Muscle layer of duodenum (tissue), 2 donors: ENCODE data around the gene PHTF2.
A peak's percentile ranks its signal among the peaks of the same experiment; 100 is the strongest.

ENCODE experiments used
- H3K27ac ChIP-seq: one replicate; pipeline ENCODE4 v1.7.0; 2013; ENCODE audit warnings: mild to moderate bottlenecking, low read length
- H3K27me3 ChIP-seq: one replicate; pipeline ENCODE4 v1.7.0; 2013; ENCODE audit warnings: low read depth, mild to moderate bottlenecking, control low read depth, low read length
- H3K36me3 ChIP-seq, 2 donors: one replicate each; pipeline ENCODE4 v1.7.0; 2013; ENCODE audit warnings: low read length in 2 of 2, control low read depth in 1 of 2, mild to moderate bottlenecking in 1 of 2; ENCODE audit not compliant: insufficient read depth in 2 of 2, control insufficient read depth in 1 of 2
- H3K4me1 ChIP-seq, 2 donors: one replicate each; pipeline ENCODE4 v1.7.0; 2013; ENCODE audit warnings: low read length in 2 of 2, mild to moderate bottlenecking in 2 of 2, control low read depth in 1 of 2, moderate library complexity in 1 of 2; ENCODE audit not compliant: insufficient read depth in 2 of 2, control insufficient read depth in 1 of 2
- H3K4me3 ChIP-seq, 2 donors: one replicate each; pipeline ENCODE4 v1.7.0; 2013; ENCODE audit warnings: low read length in 2 of 2, low read depth in 1 of 2, mild to moderate bottlenecking in 1 of 2
- H3K9me3 ChIP-seq, 2 donors: one replicate each; pipeline ENCODE4 v1.7.0; 2013; ENCODE audit warnings: low read length in 2 of 2, control low read depth in 1 of 2, mild to moderate bottlenecking in 1 of 2; ENCODE audit not compliant: control insufficient read depth in 1 of 2
- donor health status: healthy.

Gene PHTF2

DNA sequence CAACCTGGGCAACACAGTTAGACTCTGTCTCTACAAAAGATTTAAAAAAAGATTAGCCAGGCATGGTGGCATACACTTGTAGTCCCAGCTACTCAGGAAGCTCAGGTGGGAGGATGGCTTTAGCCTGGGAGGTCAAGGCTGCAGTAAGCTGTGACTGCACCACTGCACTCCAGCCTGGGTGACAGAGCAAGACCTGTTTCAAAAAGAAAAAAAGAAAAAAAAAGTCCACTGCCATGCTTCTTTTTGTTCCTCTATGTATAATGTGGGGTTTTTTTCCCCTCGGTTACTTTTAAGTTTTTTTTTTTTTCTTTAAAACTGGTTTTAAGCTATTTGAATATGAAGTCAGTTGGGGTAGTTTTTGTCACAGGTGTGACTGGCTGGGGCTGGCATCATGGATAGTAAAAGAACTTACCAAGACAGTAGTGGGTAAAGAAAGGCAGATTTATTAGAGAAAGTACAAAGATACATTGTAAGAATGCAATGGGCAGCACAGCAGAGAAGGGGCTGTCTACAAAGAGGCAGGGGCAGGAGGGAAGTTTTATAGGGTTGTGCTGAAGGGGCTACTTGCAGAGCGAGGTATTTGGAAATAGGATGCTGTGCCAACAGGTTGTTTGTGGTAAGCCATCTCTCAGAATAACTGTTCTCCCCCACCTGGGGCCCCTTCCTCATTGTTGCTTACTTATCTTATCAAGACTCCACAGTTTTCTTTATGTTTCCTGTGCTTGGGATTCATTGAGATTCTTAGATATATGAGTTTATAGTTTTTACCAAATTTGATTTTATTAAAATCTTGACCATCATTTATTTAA is 177.3 kb downstream of the PHTF2 start:
- Histone ChIP-seq H3K27me3 (no peaks in the 10 kb centered on the region), H3K36me3 (no peaks in the 10 kb centered on the region), H3K4me1 (no peaks in the 10 kb centered on the region), H3K9me3 (no peaks in the 10 kb centered on the region), H3K4me3 (no peak overlapping the region), H3K27ac (no peak overlapping the region)

DNA sequence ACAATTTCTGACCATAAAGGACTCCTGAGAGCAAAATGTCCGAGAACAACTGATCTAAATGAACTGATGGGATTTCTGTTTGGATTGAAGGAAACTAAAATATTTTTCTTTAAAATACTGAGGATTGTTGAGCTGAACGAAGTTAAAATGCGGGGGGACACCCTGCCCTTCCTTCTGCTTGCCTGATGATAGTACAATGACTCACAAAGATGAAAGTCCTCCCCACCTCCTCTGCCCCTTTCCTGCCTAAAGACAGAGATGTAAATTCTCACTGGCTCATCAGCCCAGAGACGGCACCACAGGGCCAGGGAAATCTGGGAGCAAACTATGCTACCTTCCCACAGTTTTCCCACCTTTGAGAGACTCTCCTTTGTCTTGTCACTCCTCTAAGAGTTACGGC is 180.6 kb downstream of the PHTF2 start:
- no peaks in the 10 kb centered on the region for H3K9me3 ChIP-seq
- no peaks in the 10 kb centered on the region for H3K36me3 ChIP-seq
- H3K27ac ChIP-seq, result no peak overlapping the region
- H3K27me3 ChIP-seq, result no peaks in the 10 kb centered on the region
- H3K4me3 ChIP-seq, result no peak overlapping the region
- no peaks in the 10 kb centered on the region for H3K4me1 ChIP-seq

- no peaks in the 10 kb centered on the region for H3K4me1 ChIP-seq
- H3K9me3 ChIP-seq, result no peaks in the 10 kb centered on the region
- no peaks in the 10 kb centered on the region for H3K36me3 ChIP-seq
- H3K27me3 ChIP-seq, result no peaks in the 10 kb centered on the region
- no peak overlapping the region for H3K4me3 ChIP-seq
- H3K27ac ChIP-seq, result no peak overlapping the region
These were observed 181.6 kb downstream of the PHTF2 start for GRCh38 chr7:77980087-77980713.

GRCh38 chr7:77982926-77983550 is 184.5 kb downstream of the PHTF2 start:
- no peak overlapping the region for H3K27ac ChIP-seq
- H3K36me3 ChIP-seq, result no peaks in the 10 kb centered on the region
- H3K9me3 ChIP-seq, result no peaks in the 10 kb centered on the region
- H3K4me1 ChIP-seq, result no peaks in the 10 kb centered on the region
- H3K4me3 ChIP-seq, result no peak overlapping the region
- no peaks in the 10 kb centered on the region for H3K27me3 ChIP-seq

DNA sequence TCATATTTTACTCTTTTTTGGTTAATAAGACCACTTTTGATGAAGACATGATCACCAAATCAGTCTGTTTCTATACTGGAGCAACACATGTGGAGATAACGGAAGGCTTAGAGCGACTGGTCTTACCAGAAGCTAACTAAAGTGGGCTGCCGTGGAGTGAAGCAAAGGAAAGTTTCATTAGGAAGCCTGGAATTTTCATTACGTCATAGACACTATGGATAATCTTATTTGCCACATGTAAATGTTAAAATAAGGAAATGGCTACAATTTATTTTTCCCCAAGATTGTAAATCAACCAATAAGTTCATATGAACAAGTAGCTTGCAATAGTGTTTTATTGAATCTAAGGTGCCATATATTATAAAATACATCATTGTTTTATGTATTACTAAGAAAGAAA is 185.4 kb downstream of the PHTF2 start:
- Histone ChIP-seq H3K9me3 (no peaks in the 10 kb centered on the region), H3K27ac (no peak overlapping the region), H3K4me3 (no peak overlapping the region)

DNA sequence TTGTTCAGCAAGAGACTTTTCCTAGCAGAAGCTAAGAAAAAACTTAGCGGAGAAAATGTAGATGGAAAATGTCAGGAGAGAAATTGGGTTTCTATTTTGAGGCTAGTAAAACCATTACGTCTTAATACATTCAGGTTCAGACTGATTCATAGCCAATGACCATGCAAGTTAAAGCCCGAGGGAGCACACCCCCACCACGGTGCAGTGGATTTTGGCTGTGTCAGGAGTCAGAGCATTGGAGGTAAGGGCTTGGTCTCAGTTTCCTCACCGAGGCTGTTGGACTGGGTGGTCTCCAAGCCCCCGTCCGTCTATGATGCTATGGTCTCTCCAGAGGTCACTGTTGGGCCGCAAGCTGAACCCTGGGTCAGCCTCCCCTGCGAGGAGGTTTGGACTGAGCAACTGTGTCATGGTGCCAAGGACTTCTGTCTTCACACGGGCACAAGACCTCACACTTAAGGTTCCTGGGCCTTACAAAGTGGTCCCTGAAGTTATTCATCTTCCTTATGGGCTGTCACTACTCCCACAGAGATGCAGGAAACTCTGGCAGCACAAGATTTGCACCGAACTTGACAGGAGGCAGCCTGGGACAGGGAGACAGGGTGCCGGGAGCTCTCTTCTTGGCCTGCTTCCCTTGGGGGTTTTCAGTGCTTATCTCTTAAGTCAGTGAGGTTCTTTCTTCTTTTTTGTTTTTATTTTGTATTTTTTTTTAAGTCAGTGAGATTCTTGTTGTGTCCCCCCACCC is 186.8 kb downstream of the PHTF2 start:
- no peak overlapping the region for H3K4me3 ChIP-seq
- no peaks in the 10 kb centered on the region for H3K4me1 ChIP-seq
- H3K36me3 ChIP-seq, result no peaks in the 10 kb centered on the region
- H3K27me3 ChIP-seq, result no peaks in the 10 kb centered on the region
- H3K9me3 ChIP-seq, result no peaks in the 10 kb centered on the region
- H3K27ac ChIP-seq, result no peak overlapping the region

More for the DNA sequence above, 185.4 kb downstream of the PHTF2 start:
- Histone ChIP-seq H3K36me3 (no peaks in the 10 kb centered on the region), H3K27me3 (no peaks in the 10 kb centered on the region), H3K4me1 (no peaks in the 10 kb centered on the region)

GRCh38 chr7:77985974-77986339 is 187.4 kb downstream of the PHTF2 start:
- Histone ChIP-seq H3K4me1 (no peaks in the 10 kb centered on the region), H3K4me3 (no peak overlapping the region), H3K27ac (no peak overlapping the region), H3K36me3 (no peaks in the 10 kb centered on the region), H3K9me3 (no peaks in the 10 kb centered on the region), H3K27me3 (no peaks in the 10 kb centered on the region)

GRCh38 chr7:77989981-77990566 is 191.5 kb downstream of the PHTF2 start:
- Histone ChIP-seq H3K36me3 (no peaks in the 10 kb centered on the region), H3K27ac (no peak overlapping the region), H3K4me3 (no peak overlapping the region), H3K9me3 (no peaks in the 10 kb centered on the region), H3K27me3 (no peaks in the 10 kb centered on the region), H3K4me1 (no peaks in the 10 kb centered on the region)

GRCh38 chr7:77991656-77992055 is 193.1 kb downstream of the PHTF2 start:
- Histone ChIP-seq H3K27me3 (no peaks in the 10 kb centered on the region), H3K4me1 (no peaks in the 10 kb centered on the region), H3K9me3 (no peaks in the 10 kb centered on the region), H3K27ac (no peak overlapping the region), H3K36me3 (no peaks in the 10 kb centered on the region), H3K4me3 (peak overlapping the region in 1 of 2 donors; percentile 22)

GRCh38 chr7:77993838-77994237 is 195.3 kb downstream of the PHTF2 start:
- H3K36me3 ChIP-seq, result no peaks in the 10 kb centered on the region
- no peak overlapping the region for H3K27ac ChIP-seq
- H3K4me1 ChIP-seq, result no peaks in the 10 kb centered on the region
- no peak overlapping the region for H3K4me3 ChIP-seq
- H3K9me3 ChIP-seq, result no peaks in the 10 kb centered on the region
- H3K27me3 ChIP-seq, result no peaks in the 10 kb centered on the region

GRCh38 chr7:77995717-77996116 is 197.1 kb downstream of the PHTF2 start:
- H3K27ac ChIP-seq, result no peak overlapping the region
- H3K27me3 ChIP-seq, result no peaks in the 10 kb centered on the region
- H3K4me1 ChIP-seq, result no peaks in the 10 kb centered on the region
- no peak overlapping the region for H3K4me3 ChIP-seq
- no peaks in the 10 kb centered on the region for H3K9me3 ChIP-seq
- no peaks in the 10 kb centered on the region for H3K36me3 ChIP-seq
